Hepatocyte (in vitro differentiated cells): Measurements from ENCODE around the gene NLK. TPM values are rescaled to one million over a fixed set of nuclear protein-coding genes. Genes with fewer than 3 reads are reported as not detected.

Source experiments
- DNase-seq: peaks from one replicate; pipeline ENCODE4 v3.0.0-alpha.2; 2016; ENCODE audit warnings: low spot score
- H2AFZ ChIP-seq: fragments of 200-600 bp; sonication (generic); 2 replicates; pipeline ENCODE4 v1.6.0; 2016; ENCODE audit warnings: antibody characterized with exemption, mild to moderate bottlenecking
- H3K27ac ChIP-seq: fragments of 200-600 bp; sonication (generic); 2 replicates; pipeline ENCODE4 v1.5.1; 2016; ENCODE audit warnings: mild to moderate bottlenecking
- H3K27me3 ChIP-seq: fragments of 200-600 bp; sonication (generic); 2 replicates; pipeline ENCODE4 v1.6.1; 2016
- H3K36me3 ChIP-seq: fragments of 200-600 bp; sonication (generic); replicated peaks from 2 replicates; pipeline ENCODE4 v1.5.1; 2016; ENCODE audit warnings: low read depth; ENCODE audit not compliant: insufficient read depth
- H3K4me1 ChIP-seq: fragments of 200-600 bp; sonication (generic); 2 replicates; pipeline ENCODE4 v1.5.1; 2016; ENCODE audit warnings: mild to moderate bottlenecking, moderate library complexity; ENCODE audit not compliant: insufficient read depth
- H3K4me2 ChIP-seq: fragments of 200-600 bp; sonication (generic); 2 replicates; pipeline ENCODE4 v1.6.0; 2016
- H3K4me3 ChIP-seq: fragments of 200-600 bp; sonication (generic); 2 replicates; pipeline ENCODE4 v1.5.1; 2016; ENCODE audit warnings: mild to moderate bottlenecking
- H3K79me2 ChIP-seq: fragments of 200-600 bp; sonication (generic); 2 replicates; pipeline ENCODE4 v1.6.0; 2017; ENCODE audit warnings: mild to moderate bottlenecking
- H3K9me2 ChIP-seq: fragments of 200-600 bp; sonication (generic); replicated peaks from 2 replicates; pipeline ENCODE4 v1.6.0; 2017; ENCODE audit warnings: mild to moderate bottlenecking; ENCODE audit not compliant: insufficient read depth
- H3K9me3 ChIP-seq: fragments of 200-600 bp; sonication (generic); 2 replicates; pipeline ENCODE4 v1.5.1; 2016; ENCODE audit warnings: low read depth, mild to moderate bottlenecking
- H4K20me1 ChIP-seq: fragments of 200-600 bp; sonication (generic); 2 replicates; pipeline ENCODE4 v1.6.0; 2016; ENCODE audit warnings: mild to moderate bottlenecking; ENCODE audit not compliant: insufficient read depth, poor library complexity, severe bottlenecking
- EZH2 ChIP-seq: fragments of 200-600 bp; sonication (generic); IDR thresholded peaks from 2 replicates; pipeline ENCODE4 v1.6.1; 2016; ENCODE audit warnings: antibody characterized with exemption, mild to moderate bottlenecking, borderline replicate concordance
- EZH2phosphoT487 ChIP-seq: fragments of 200-600 bp; sonication (generic); IDR thresholded peaks from one replicate; pipeline ENCODE4 v1.6.1; 2018; ENCODE audit warnings: antibody characterized with exemption, mild to moderate bottlenecking, low read depth, moderate library complexity; ENCODE audit not compliant: unreplicated experiment, severe bottlenecking
- WGBS: methylation state at CpG from one replicate; pipeline ENCODE4 v1.1.6; 2016; ENCODE audit warnings: low lambda C conversion rate; ENCODE audit errors: missing lambda C conversion rate; 5-methylcytosine and 5-hydroxymethylcytosine counted together
- polyA plus RNA-seq: library from polyadenylated mRNA; unstranded; fragments of >200 nt; fragmentation: Nextera tagmentation; extraction: Ambion mirVana; gene quantifications from 2 replicates; pipeline ENCODE4 v1.2.1, GENCODE V29; 2016
- total RNA-seq: library from RNA; depleted of rRNA; stranded (reverse); fragments of >200 nt; gene quantifications from 2 replicates; pipeline ENCODE4 v1.2.3, GENCODE V29; 2014
- TF ChIP-seq, protein P1 (sequence below): fragments of 200-600 bp; sonication (generic); IDR thresholded peaks from 2 replicates; pipeline ENCODE4 v1.5.1; 2016; ENCODE audit warnings: antibody characterized with exemption, mild to moderate bottlenecking; ENCODE audit not compliant: poor library complexity

Gene NLK
- total and polyA plus RNA-seq, 2 experiments from 2014 or later, result 5.2 to 24.9 TPM

DNA sequence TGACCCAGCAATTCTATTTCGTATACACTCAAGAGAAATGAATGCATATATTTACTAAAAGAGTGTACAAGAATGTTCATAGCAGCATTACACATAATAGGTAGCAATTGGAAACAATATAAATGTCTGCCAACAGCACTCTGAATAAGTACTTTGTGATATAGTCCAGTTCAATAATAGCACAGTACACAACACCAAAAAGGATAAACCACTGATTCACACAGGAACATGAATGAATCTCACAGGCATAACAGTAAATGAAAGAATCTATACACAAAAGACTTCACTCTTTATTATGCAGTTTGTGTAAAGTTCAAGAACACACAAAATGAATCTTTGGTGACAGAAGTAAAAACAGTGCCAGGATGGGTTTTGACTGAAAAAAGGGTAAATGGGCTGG is 86.3 kb downstream of the NLK start:
- Histone ChIP-seq H3K27ac (no peak overlapping the region), H3K27me3 (no peaks in the 10 kb centered on the region), H3K9me3 (no peaks in the 10 kb centered on the region), H3K4me2 (no peak overlapping the region), H3K36me3 (no peaks in the 10 kb centered on the region), H3K9me2 (no peaks in the 10 kb centered on the region), H2AFZ (no peak overlapping the region), H3K4me3 (no peak overlapping the region), H3K4me1 (peaks cover 4% of the 10 kb centered on the region), H4K20me1 (no peaks in the 10 kb centered on the region), H3K79me2 (no peaks in the 10 kb centered on the region)
- TF ChIP-seq EZH2 (no peak), EZH2phosphoT487 (no peak)
- TF ChIP-seq, protein P1, sequence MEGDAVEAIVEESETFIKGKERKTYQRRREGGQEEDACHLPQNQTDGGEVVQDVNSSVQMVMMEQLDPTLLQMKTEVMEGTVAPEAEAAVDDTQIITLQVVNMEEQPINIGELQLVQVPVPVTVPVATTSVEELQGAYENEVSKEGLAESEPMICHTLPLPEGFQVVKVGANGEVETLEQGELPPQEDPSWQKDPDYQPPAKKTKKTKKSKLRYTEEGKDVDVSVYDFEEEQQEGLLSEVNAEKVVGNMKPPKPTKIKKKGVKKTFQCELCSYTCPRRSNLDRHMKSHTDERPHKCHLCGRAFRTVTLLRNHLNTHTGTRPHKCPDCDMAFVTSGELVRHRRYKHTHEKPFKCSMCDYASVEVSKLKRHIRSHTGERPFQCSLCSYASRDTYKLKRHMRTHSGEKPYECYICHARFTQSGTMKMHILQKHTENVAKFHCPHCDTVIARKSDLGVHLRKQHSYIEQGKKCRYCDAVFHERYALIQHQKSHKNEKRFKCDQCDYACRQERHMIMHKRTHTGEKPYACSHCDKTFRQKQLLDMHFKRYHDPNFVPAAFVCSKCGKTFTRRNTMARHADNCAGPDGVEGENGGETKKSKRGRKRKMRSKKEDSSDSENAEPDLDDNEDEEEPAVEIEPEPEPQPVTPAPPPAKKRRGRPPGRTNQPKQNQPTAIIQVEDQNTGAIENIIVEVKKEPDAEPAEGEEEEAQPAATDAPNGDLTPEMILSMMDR, result no peak
- WGBS, result 90% methylated on average over 1 of the region's 1 CpG
- DNase-seq, result no peak

DNA sequence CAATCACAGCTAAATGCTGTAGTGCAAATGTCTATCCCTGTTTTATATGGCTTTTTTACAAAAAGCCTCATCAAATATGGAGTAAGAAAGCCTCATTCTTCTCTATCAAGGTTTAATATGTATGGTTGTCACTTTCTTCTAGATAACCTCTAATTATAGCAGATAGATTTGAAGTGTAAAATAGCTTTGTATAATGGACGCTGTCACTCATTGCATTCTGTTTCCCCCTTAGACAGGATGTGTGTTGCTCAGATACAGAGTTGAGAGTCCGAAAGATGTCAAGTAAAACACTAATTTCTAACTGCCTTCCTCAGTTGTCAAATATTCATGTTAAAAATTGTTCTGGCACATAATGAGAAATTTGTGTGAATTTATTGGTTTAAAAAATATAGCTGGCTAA is 88.0 kb downstream of the NLK start:
- Histone ChIP-seq H3K9me3 (no peaks in the 10 kb centered on the region), H3K4me2 (no peak overlapping the region), H3K27ac (no peak overlapping the region), H3K4me3 (no peak overlapping the region), H3K9me2 (no peaks in the 10 kb centered on the region), H3K36me3 (no peaks in the 10 kb centered on the region), H3K4me1 (no peaks in the 10 kb centered on the region), H2AFZ (no peak overlapping the region), H3K27me3 (no peaks in the 10 kb centered on the region), H4K20me1 (no peaks in the 10 kb centered on the region), H3K79me2 (no peaks in the 10 kb centered on the region)
- 98% methylated on average over 2 of the region's 2 CpGs for WGBS
- no peak for DNase-seq
- TF ChIP-seq EZH2 (no peak), EZH2phosphoT487 (no peak)
- TF ChIP-seq, protein P1, result no peak

DNA sequence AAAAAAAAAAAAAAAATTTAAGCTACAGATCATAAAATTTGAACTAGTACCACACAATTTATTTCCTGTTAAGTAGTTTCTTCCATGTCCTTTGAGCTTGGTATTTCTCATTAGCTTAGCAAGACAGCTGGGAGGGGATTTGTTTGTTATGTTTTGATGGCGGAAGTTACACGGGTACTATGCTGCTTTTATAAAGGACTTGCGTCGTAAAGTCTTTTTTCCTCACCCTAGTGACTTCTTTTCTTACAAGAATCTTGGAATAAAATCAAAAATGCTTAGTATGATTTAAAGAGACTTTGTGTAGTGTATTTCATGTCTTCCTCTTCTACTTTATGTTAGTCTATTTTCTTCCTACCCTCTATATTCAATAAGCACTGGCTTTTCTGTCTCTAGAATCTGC is 89.1 kb downstream of the NLK start:
- no peaks in the 10 kb centered on the region for H3K36me3 ChIP-seq
- 86% methylated on average over 4 of the region's 4 CpGs for WGBS
- H3K27me3 ChIP-seq, result no peaks in the 10 kb centered on the region
- no peaks in the 10 kb centered on the region for H3K9me2 ChIP-seq
- DNase-seq, result no peak
- no peak overlapping the region for H3K27ac ChIP-seq
- H3K4me3 ChIP-seq, result no peak overlapping the region
- H3K4me2 ChIP-seq, result no peak overlapping the region
- no peaks in the 10 kb centered on the region for H3K9me3 ChIP-seq
- no peak overlapping the region for H2AFZ ChIP-seq
- no peaks in the 10 kb centered on the region for H4K20me1 ChIP-seq
- H3K4me1 ChIP-seq, result no peaks in the 10 kb centered on the region
- TF ChIP-seq EZH2, result no peak
- no peak for TF ChIP-seq EZH2phosphoT487
- TF ChIP-seq, protein P1, result no peak
- H3K79me2 ChIP-seq, result no peaks in the 10 kb centered on the region

DNA sequence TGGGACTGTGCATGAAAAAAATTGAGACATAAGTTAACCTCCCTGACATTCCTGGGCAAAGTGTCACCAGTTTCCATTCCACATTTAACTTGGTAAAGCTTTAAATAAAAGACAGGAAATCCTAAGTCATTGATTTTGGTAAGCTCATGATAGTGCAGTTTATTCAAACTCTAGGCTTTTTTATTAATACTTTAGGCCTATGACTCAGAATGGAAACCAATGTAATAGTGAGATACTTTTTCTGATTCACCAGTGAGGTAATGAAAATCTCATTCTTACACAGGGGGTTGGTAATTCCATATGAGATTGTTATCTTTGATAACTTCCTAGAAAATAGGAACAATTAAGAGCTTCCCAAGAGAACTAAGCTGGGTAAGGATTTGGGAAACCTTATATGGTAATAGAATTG is 91.1 kb downstream of the NLK start:
- H3K9me2 ChIP-seq, result no peaks in the 10 kb centered on the region
- no peaks in the 10 kb centered on the region for H4K20me1 ChIP-seq
- no peak overlapping the region for H2AFZ ChIP-seq
- no peak overlapping the region for H3K4me2 ChIP-seq
- no peaks in the 10 kb centered on the region for H3K4me1 ChIP-seq
- no peaks in the 10 kb centered on the region for H3K27me3 ChIP-seq
- no peak overlapping the region for H3K27ac ChIP-seq
- H3K79me2 ChIP-seq, result no peaks in the 10 kb centered on the region
- no peaks in the 10 kb centered on the region for H3K36me3 ChIP-seq
- TF ChIP-seq, protein P1, result no peak
- TF ChIP-seq EZH2 (no peak), EZH2phosphoT487 (no peak)
- no peak overlapping the region for H3K4me3 ChIP-seq
- H3K9me3 ChIP-seq, result no peaks in the 10 kb centered on the region
- no peak for DNase-seq
